GM19438 (cell line): ENCODE data around the gene PHKG1.
A peak's percentile ranks its signal among the peaks of the same experiment; 100 is the strongest.
"Not testable (repeated sequence)": the region's sequence is repeated elsewhere in the genome, so short reads cannot be mapped to it uniquely, and the experiment has no call there.

Experiments used
- ATAC-seq: cut with Tn5 transposase; IDR thresholded peaks from one replicate; pipeline ENCODE4 v1.9.1; 2021; ENCODE audit warnings: low read depth; ENCODE audit not compliant: unreplicated experiment

The PHKG1 gene

DNA sequence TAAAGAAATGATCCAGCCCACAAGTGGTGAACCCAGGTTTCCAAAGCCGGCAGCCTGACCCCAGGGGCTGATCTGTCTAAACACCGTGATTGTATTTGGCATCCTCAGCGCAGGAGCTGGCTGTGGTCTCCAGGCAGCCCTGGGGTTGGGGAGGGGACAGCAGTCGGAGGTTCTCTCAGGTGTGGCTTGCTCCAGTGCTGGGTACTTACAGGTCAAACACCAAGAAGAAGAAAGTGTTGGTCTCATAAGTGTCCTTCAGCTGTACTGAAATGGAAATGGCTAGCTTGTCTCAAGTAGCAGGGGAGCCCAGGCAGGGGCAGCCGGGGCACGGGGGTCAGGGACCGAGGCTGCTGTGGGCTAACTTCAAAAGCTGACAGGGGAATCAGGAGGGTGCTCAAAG, 6.0 kb downstream of the PHKG1 start:
- no peak for ATAC-seq

DNA sequence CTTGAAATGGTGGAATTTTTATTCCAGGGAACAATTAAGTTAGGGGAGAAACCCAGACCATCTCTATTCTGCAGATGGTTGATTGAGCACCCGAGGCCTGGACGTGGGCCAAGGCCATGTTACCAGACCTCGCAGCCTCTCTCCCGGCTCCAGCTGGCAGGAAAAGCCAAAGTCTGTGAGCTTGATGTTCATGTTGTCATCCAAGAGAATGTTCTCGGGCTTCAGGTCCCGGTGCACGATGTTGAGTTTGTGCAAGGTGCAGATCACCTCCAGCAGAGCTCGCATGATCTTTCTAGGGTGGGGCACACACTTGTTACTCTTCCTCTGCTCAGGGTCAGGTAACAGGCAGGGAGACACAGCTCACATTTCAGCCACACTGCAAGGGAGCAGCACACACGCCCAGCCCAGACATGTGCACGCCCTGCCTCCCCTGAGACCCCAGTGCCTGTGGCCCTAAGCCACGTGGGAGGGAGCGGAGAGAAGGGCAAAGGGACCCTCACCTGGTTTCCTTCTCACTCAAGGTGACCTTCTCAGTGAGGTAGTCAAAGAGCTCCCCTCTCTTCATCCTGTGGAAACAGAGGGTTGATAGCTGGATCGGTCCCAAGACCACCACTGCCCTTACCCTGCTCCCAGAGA, 9.5 kb downstream of the PHKG1 start:
- ATAC-seq, result no peak

DNA sequence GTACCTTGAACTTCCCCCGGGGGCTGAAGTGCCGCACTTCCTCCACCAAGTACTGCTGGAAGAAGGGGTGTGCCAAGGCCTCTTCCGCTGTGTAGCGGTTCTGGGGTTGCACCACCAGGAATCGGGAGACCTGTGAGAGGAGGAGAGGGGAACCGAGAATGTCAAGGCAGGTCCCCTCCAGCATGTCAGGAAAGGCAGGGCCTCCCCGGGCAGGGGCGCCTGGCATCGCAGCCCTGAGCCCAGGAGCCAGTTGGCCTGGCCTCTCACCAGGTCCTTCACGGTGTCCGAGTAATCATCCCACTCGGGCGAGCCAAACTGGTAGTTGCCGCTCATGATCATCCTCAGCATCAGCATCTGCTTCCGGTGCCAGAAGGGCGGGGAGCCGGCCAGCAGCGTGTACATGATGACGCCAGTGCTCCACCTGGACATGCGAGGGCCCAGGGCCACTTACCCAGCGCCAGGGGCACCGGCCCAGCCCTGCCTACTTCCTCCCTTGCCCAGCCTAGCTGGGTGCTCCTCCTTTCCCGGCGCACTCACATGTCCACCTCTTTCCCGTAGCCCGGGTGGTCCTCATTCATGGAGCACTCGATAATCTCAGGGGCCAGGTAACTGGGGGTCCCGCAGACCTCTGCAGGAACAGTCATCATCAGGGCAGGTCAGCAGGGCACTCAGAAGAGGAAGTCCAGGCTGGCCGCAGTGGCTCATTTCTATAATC, 11.0 kb downstream of the PHKG1 start:
- no peak for ATAC-seq

DNA sequence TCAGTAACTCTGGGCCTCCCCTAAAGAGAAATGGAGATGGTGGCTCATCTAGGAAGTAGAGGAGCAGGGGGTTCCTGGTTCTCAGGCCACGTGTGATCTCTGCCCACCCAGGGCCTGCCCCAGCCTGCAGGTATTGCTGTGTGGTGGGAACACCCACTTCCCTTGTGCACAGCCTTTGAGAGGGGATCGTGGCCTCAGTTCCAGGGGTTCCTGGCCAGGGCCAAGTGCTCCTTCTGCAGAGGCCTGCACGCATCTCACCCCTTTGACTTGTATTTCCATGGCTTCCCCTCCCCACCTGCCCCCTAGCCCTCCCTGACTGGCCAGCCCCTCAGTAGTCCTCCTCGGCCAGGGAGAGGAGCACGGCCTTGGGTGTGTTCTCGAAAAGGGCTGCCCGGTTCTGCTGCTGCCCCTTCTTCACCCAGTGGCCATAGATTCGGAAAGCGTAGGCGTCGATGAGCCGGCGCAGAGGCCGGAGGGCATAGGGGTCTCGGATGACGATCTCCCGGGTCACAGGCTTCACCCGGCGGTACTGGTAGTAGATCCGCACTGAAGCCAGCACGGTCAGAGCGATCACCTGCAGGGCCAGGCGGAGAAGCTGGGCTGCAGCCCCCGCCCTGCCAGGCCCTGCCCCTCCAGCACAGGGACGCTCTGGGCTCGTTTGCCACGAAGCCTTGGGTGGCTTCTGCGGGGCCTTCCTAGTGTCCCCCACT, 11.9 kb downstream of the PHKG1 start:
- ATAC-seq, result not testable (repeated sequence)

DNA sequence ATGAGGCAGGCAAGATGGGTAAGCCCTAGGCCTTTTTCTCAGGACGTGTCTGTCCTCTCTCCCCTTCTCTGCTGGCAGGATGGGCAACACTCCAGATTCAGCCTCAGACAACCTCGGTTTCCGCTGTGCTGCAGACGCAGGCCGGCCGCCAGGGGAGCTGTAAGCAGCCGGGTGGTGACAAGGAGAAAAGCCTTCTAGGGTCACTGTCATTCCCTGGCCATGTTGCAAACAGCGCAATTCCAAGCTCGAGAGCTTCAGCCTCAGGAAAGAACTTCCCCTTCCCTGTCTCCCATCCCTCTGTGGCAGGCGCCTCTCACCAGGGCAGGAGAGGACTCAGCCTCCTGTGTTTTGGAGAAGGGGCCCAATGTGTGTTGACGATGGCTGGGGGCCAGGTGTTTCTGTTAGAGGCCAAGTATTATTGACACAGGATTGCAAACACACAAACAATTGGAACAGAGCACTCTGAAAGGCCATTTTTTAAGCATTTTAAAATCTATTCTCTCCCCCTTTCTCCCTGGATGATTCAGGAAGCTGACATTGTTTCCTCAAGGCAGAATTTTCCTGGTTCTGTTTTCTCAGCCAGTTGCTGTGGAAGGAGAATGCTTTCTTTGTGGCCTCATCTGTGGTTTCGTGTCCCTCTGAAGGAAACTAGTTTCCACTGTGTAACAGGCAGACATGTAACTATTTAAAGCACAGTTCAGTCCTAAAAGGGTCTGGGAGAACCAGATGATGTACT, 13.1 kb downstream of the PHKG1 start:
- ATAC-seq, result no peak

DNA sequence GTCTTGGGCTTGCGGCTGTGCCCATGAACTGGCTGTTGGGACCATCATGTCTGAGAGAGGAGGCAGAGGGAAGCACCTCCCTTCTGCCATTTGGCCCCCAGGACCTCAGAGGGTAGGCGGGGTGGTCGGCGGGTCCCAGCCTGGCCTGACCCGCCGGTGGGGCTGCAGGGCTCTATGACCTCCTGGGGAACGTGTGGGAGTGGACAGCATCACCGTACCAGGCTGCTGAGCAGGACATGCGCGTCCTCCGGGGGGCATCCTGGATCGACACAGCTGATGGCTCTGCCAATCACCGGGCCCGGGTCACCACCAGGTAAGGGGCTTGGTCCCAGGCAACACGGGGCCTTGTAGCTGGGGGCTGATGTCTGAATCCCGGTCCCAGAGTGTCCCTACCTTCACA, 14.6 kb downstream of the PHKG1 start:
- no peak for ATAC-seq

DNA sequence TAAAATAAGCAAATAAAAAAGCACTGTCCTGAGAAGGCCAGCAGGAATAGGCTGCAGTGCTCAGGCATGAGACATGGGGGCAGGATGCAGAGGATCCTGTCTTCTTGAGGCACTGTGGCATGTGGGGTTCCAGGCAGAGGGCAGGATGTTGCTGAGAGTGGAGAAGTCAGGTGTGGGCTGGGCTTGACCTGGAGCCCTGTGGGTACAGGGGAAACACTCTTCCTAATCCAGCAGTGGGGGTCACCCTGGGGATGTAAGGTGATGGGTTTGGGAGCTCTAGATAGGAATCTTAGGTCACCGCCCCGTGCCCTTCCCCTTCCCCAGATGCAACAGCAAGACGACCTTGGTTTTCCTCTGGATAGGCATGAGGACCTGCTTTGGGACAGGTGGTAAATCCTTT, 15.1 kb downstream of the PHKG1 start:
- no peak for ATAC-seq

DNA sequence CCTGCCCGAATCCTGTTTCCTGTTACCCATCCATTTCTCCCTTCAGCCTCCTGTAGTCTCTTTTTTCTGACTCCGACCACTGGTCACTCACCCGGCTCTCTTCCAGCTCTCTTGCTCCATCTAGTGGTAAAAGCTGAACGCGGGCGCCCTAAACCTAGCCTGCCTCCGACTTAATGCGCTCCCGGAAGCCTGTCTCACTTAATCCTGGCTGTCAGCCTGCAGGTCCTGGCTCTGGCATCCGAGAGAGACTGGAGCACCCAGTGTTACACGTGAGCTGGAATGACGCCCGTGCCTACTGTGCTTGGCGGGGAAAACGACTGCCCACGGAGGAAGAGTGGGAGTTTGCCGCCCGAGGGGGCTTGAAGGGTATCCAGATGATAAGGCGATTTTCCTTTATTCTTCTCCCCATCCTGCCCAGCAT, 18.4 kb downstream of the PHKG1 start:
- peak; percentile 93 for ATAC-seq

DNA sequence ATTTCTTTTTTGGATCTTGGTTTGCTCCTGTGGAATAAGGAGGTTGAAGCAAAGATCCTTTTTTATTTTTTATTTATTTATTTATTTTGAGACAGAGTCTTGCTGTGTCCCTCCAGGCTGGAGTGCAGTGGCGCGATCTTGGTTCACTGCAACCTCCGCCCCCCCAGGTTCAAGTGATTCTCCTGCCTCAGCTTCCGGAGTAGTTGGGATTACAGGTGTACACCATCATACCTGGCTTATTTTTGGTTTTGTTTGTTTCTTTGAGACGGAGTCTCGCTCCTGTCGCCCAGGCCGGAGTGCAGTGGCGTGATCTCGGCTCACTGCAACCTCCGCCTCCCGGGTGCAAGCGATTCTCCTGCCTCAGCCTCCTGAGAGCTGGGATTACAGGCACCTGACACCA, 26.4 kb downstream of the PHKG1 start:
- ATAC-seq, result not testable (repeated sequence)

DNA sequence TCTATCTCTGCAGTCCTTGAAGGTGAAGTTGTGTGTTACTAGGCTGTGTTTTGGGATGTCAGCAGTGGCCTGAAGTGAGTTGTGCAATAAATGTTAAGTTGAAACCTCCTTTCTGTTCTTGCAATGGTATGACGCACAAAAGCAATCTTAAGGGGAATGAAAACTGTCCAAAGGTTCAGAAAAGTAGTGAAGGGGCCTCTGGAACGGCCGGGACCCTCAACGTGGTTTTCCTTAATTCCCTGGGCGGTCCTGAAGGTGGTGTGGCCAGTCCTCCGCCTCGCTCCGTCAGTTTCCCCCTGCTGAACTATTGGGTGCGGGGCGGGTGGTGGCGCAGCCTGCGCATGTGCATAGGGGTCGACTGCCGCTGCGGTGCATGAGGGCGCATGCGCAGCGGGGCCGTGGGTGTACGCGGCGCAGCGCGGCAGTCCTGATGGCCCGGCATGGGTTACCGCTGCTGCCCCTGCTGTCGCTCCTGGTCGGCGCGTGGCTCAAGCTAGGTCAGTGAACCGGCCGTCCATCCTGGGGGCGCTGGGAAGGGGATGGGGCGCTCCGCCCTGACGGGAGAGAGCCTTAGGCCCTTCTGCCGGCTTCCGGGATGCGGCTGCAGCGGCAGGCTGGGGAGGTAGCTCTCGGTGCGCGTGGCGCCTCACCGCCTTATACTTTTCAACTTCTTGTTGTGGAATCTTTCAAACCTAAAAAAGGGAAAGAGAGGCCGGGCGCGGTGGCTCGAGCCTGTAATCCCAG, 28.7 kb downstream of the PHKG1 start, which contains the start of gene SUMF2:
SUMF2 (plus strand) TSS at position 405 of the 744 bp plus-strand sequence; CDS start at position 431, 26 bp downstream.
- peak; percentile 88 for ATAC-seq

DNA sequence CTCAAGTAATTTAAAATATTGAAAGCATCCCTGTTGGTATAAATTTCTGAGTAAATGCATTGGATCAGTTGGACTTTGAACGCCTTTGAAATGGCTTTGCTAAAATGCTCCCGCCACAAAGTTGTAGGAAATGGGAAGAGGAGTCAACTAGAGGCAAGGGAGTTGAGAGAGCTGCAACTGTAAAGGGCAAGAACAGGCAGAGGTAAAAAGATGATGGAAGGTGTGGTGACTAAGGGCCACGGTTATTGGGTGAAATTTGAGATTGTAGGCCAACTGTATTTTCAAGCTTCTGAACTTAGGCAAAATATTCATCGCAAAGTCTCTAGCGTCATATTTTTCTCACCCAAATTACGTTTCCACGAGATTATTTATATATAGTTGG, 29.3 kb downstream of the PHKG1 start:
- ATAC-seq, result no peak

DNA sequence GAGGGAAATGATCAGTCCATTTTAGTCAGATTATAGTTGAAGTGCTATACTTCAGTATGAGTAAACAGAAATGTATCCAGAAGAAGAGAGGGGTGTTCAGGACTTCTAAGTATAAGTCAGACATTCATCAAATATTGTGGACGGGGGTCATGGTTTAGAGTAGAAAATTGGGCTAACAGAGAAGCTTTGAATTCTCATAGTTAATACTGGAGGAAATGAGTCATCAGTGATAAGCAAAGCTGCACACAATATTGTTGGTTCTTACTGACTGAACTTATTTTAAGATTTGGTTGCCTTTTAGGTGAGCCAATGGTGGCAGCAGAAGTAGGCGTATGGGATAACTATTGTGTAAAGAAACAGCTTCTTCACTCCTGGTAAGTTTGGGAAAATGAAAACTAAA, 30.4 kb downstream of the PHKG1 start:
- ATAC-seq, result no peak

DNA sequence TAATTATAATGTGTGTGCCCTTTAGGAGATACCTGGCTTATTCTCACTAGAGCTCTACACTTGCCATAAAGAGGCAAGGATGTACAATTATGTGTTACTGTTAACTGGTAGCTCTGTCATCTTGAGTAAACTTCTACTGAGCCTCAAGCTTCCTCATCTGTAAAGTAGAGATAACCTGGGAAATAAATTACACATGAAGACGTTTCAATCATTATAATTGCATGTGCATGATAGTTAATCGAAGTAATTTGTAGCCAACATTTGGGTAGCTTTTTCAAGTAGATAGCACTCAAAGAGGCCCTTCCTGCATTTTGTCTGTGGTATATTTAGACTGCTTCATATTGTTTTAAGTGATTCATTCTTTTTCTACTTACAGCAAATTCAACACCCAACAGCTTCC, 38.8 kb downstream of the PHKG1 start:
- no peak for ATAC-seq

DNA sequence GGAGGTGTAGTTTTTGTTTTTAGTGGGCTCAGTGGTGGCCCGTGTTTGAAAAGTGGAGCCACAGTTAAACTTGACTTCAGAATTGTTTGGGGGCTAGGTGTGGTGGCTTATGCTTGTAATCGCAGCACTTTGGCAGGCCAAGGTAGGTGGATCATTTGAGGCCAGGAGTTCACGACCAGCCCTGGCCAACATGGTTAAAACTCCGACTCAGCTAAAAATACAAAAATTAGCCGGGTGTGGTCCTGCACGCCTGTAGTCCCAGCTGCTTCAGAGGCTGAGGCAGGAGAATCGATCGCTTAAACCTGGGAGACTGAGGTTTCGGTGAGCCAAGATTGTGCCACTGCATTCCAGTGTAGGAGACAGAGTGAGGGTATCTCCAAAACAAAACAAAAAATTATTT, 39.4 kb downstream of the PHKG1 start:
- no peak for ATAC-seq

DNA sequence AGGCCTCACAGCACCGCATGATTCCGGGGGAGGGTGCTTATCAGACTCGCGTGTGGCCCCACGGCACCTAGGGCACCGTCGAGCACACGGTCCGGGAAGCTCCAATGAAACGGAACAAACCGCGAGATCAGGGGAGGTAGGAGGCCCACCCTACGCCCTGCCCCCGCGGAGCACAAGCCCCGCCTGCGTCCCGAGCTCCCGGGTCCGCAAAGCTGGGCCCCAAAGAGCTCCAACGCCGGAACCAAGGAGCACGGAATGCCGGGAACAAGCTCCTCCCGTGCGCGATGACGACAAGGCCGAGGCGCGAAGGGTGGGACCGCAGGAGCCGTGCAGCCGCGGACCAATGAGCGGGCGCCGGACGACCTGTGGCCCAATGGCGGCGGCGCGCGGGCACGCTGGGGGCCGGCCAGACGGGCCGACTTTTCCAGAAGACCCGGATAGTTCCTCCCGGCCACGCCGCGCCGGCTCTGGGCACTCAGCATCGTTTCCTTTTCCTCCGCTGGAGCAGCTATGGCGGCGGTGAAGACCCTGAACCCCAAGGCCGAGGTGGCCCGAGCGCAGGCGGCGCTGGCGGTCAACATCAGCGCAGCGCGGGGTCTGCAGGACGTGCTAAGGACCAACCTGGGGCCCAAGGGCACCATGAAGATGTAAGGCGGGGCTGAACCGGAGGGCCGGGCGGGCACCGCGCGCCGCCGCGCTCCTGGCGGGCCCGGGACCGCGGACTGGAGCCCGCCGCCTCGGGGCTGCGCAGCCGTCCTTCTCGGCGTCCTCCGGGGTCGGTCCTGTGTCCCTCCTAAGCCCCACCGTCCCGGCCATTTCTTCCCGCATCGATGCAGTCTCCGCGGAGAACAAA, 41.2 kb downstream of the PHKG1 start, which contains the start of the genes CCT6A and PSPH:
CCT6A (plus strand) TSS at position 427 of the 853 bp plus-strand sequence; CDS start at position 511, 84 bp downstream.
PSPH (minus strand) TSS at position 106 of the 853 bp plus-strand sequence. CDS start 30,232 bp downstream, outside the sequence.
- peak; percentile 95 for ATAC-seq

DNA sequence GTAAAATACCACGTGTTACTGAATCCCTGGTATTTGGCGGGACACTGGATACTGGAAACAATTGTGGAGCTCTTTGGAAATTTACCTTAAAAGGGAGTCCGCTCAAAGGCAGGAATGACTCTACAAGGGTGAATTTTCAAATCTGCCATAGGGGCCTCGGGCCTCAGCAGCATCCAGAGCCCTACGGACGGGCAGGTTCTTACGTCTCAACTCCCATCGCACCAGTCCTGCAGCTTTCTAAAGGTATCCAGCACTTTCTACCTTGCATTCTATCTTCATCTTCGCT, 41.8 kb downstream of the PHKG1 start:
- ATAC-seq, result no peak

DNA sequence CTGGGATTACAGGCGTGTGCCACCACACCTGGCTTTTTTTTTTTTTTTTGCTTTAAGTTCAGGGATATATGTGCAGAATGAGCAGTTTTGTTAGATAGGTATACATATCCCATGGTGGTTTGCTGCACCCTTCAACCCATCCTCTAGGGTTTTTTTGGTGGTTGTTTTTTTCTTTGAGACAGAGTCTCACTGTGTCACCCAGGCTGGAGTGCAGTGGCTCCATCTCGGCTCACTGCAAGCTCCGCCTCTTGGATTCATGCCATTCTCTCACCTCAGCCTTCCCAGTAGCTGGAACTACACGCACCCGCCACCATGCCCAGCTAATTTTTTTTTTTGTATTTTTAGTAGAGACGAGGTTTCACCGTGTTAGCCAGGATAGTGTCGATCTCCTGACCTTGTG, 44.0 kb downstream of the PHKG1 start:
- not testable (repeated sequence) for ATAC-seq

DNA sequence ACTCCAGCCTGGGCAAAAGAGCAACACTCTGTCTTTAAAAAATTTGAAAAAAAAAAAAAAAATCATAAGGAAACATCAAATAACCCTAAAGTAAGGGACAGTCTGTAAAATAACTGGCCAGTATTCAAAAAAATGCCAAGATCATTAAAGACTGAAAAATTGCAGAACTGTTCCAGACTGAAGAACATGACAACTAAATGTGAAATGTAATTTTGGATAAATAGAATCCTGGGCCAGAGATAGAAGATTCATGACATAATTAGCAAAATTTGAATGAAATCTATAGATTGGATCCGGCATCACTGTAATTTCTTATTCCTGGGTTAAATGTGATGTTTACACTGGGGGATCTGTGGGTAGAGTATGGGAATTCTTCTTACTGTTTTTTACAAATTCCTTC, 44.5 kb downstream of the PHKG1 start:
- no peak for ATAC-seq

DNA sequence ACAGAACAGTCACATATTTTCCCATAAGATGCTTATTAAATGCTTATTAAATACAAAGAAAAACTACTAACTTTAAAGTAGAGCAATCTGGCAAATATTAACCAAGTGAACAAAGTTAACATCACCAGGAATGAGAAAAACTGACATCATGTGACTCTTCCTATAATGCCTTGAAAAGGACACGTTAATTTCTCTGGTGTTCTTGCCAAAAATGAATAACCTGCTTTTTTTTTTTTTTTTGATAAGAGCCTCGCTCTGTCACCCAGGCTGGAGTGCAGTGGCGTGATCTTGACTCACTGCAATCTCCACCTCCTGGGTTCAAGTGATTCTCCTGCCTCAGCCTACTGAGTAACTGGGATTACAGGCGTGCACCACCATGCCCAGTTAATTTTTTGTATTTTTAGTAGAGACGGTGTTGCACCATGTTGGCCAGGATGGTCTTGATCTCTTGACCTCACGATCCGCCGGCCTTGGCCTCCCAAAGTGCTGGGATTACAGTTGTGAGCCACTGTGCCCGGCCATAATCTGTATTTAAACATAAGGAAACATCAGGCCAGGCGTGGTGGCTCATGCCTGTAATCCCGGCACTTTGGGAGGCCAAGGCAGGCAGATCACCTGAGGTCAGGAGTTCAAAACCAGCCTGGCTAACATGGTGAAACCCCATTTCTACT, 45.2 kb downstream of the PHKG1 start:
- ATAC-seq, result not testable (repeated sequence)
